ENCODE measurements around the gene TFE3. TPM values are rescaled to one million over a fixed set of nuclear protein-coding genes. Genes with fewer than 3 reads are reported as not detected.
A peak's percentile ranks its signal among the peaks of the same experiment; 100 is the strongest.

The TFE3 gene, protein sequence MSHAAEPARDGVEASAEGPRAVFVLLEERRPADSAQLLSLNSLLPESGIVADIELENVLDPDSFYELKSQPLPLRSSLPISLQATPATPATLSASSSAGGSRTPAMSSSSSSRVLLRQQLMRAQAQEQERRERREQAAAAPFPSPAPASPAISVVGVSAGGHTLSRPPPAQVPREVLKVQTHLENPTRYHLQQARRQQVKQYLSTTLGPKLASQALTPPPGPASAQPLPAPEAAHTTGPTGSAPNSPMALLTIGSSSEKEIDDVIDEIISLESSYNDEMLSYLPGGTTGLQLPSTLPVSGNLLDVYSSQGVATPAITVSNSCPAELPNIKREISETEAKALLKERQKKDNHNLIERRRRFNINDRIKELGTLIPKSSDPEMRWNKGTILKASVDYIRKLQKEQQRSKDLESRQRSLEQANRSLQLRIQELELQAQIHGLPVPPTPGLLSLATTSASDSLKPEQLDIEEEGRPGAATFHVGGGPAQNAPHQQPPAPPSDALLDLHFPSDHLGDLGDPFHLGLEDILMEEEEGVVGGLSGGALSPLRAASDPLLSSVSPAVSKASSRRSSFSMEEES
- total RNA-seq (ENCODE audit: low replicate concordance), result 18.9 and 50.5 TPM in 2 replicates

DNA sequence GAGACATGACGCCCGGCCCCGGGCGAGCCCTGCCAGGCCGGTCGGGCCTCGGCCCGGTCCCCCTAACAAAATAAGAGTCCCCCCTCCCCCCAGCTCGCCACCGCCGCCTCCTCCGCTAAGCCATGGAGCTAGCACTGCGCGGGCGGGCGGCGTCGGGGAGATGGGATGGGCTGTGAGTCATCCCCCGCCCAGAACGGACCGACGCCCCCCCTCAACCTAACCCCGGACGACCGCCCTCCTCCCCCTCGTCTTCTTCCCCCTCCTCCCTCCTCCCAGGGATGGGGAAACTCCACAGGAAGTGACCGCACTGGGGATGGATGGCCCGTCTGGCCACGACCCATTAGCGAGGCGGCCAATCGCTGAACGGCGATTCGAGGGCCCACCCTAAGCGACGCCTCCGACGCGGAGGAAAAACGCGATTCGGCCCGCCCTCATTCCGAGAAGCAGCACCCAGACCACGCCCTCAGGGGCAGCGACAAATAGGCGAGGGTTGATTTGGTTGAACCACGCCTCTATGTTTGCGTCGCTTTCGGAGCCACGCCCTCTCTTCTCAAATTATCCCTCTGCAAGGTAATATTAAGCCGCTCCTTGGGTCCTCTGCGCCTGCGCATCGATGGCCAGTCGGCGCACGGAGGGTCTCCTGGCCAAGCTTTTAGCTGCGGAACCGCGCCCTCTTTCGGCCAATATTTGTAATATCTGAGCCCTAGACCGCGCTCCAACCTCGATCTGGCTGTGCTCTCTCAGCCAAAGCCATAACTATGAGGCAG is at the start of gene TFE3:
TSS of gene TFE3 (minus strand) at position 138 of the 767 bp plus-strand sequence. CDS start at position 7, 131 bp downstream.
- TF ChIP-seq, protein P1, sequence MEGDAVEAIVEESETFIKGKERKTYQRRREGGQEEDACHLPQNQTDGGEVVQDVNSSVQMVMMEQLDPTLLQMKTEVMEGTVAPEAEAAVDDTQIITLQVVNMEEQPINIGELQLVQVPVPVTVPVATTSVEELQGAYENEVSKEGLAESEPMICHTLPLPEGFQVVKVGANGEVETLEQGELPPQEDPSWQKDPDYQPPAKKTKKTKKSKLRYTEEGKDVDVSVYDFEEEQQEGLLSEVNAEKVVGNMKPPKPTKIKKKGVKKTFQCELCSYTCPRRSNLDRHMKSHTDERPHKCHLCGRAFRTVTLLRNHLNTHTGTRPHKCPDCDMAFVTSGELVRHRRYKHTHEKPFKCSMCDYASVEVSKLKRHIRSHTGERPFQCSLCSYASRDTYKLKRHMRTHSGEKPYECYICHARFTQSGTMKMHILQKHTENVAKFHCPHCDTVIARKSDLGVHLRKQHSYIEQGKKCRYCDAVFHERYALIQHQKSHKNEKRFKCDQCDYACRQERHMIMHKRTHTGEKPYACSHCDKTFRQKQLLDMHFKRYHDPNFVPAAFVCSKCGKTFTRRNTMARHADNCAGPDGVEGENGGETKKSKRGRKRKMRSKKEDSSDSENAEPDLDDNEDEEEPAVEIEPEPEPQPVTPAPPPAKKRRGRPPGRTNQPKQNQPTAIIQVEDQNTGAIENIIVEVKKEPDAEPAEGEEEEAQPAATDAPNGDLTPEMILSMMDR (IDR thresholded peaks at IDR 0.05; ENCODE audit: insufficient read depth, low read length), result peak; percentile 53
- peak; percentile 99 for DNase-seq (ENCODE audit: low read depth)
- H3K4me3 ChIP-seq (ENCODE audit: low read depth, low read length), result peak within 1 kb of the TSS; percentile 69

DNA sequence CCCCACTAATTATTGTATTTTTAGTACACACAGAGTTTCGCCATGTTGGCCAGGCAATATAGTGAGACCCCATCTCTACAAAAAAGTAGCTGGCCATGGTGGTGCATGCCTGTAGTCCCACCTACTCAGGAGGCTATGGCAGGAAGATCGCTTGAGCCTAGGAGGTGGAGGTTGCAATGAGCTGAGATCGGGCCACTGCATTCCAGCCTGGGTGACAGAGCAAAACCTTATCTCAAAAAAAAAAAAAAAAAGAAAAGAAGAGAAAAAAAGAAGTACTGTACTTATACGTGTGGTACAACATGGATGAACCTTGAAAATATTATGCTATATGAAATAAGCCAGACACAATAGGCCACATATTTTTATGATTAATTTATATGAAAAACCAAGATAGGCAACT is 46.4 kb upstream of the TFE3 start:
- TF ChIP-seq, protein P1 (IDR thresholded peaks at IDR 0.05; ENCODE audit: insufficient read depth, low read length), result no peak
- DNase-seq (ENCODE audit: low read depth), result no peak
- H3K4me3 ChIP-seq (ENCODE audit: low read depth, low read length), result no peak overlapping the region

DNA sequence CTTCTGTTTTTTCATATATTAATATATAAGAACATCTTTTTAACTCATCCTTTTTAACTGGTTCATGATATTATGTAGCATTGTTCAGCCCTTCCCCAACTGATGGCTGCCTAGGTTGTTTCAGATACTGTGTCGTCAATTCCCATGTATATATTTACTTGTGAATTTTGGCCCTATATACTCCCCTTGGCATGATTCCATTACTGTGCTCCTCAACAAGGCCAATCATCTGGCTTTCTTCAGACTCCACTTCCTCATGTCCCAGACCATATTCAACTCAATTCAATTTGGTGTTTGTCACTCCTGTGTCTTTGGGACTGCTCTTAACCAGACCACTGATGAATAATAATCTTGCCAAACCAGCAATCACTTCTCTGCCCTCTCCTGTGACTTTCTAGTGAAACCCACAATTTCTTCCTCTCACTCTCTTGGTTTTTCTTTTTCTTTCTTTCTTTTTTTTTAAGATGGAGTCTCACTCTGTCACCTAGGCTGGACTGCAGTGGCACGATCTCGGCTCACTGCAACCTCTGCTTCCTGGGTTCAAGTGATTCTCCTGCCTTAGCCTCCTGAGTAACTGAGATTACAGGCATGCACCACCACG is 39.2 kb upstream of the TFE3 start:
- H3K4me3 ChIP-seq (ENCODE audit: low read depth, low read length), result no peak overlapping the region
- TF ChIP-seq, protein P1 (IDR thresholded peaks at IDR 0.05; ENCODE audit: insufficient read depth, low read length), result no peak
- no peak for DNase-seq (ENCODE audit: low read depth)

DNA sequence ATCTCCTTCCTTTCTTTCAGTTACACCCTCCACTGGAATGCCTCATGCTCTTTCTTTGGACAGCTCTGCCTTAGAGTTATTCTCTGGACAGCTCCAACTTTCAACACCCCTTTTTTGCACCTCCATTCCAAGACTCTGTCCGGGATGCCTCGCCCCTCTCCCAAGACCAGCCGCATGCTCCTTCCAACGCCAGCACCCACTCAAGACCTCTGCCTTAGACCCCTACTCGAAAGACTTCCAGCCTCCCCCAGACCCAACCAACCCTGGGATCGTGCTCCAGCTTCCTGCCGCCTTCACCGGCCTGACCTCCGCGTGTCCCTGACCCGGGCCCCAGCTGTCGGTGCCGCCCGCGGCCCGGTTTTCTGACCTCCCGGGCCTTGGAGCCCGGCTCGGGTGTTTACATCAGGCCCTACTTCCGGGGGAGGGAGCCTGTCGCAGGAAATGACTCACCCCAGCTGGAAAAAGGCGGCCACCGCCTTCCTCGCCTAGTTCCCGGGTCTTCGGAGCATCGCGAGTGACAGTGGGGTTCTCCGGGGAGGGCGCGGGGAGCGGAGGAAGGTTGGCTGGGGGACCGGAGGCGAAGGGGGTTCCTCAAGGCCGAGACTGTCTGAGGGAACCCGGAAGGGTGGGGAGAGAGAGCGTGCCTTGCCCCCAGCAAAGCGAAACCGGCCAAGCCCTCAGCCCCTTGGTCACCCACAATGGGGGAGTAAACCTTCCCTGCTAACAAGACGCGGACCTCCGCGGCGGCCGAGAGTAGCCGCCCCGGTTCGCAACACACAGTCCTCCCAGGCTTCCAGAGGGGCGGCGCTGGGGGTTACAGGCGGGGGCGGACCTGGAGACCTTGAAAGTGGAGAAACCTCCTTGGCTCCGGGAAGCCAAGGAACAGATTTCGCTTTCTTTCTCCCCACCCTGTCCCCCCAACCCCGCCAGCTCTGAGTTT is 36.6 kb upstream of the TFE3 start, which contains the start of gene WDR45:
TSS of gene WDR45 (minus strand) at position 399 of the 940 bp plus-strand sequence. CDS start 1,792 bp downstream, outside the sequence.
- peak; percentile 69 for DNase-seq (ENCODE audit: low read depth)
- H3K4me3 ChIP-seq (ENCODE audit: low read depth, low read length), result peak within 1 kb of the TSS; percentile 77
- TF ChIP-seq, protein P1 (IDR thresholded peaks at IDR 0.05; ENCODE audit: insufficient read depth, low read length), result no peak

DNA sequence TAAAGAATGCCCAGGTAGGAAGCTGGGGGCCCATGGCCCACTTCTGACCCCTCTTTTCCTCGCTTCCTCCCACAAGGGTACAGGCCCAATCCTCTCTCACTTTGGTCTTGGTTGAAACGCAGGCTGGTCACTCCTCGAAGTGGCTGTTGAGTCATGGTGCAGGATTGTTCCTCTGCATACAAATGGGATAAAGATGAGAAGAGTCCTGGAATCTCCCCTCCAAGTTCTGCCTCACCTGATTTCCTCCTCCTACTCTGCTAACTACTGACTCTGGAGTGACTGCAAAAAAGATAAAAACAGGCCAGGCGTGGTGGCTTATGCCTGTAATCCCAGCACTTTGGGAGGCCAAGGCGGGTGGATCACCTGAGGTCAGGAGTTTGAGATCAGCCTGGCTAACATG is 34.8 kb upstream of the TFE3 start:
- no peak overlapping the region for H3K4me3 ChIP-seq (ENCODE audit: low read depth, low read length)
- TF ChIP-seq, protein P1 (IDR thresholded peaks at IDR 0.05; ENCODE audit: insufficient read depth, low read length), result no peak
- no peak for DNase-seq (ENCODE audit: low read depth)
